Gastrocnemius medialis (tissue), 4 donors: ENCODE results near the gene CA10.

Experiments used
- POLR2A ChIP-seq, 2 donors: fragments of 450-650 bp; IDR thresholded peaks; one replicate each; pipeline ENCODE4 v1.6.1; 2017; ENCODE audit warnings: antibody characterized with exemption in 2 of 2, mild to moderate bottlenecking in 2 of 2, moderate library complexity in 2 of 2
- TF ChIP-seq, protein P1 (sequence below), 5 experiments: fragments of 450-650 bp in 3 of 5; fragments of 200-600 bp in 2 of 5; sonication (generic) in 2 of 5; IDR thresholded peaks in 4 of 5; conservative IDR thresholded peaks in 1 of 5; 1 replicate in 4 of 5; 2 replicates in 1 of 5; pipeline ENCODE4 v1.5.1; 2016 to 2019; ENCODE audit warnings: antibody characterized with exemption in 5 of 5, mild to moderate bottlenecking in 3 of 5, moderate library complexity in 3 of 5

DNA sequence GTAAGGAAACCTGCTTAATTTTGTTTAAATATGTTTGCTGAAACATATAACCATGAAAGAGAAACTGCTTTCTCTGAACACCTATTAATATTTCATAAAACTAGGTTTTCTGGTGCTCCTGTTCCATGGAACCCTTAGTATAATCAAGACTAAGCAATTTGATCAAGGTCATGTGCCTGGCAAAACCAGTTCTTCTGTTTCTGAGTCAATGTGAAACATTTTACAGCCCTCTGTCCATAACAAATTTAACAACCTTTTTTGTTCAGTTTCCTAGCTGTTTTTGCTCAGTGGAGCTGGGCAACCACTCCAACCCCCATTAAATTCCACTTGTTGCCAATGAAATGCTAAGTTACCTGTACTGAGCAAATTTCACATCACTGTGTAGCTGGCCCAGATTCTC lies 344.0 kb downstream of the CA10 start:
- TF ChIP-seq, protein P1, sequence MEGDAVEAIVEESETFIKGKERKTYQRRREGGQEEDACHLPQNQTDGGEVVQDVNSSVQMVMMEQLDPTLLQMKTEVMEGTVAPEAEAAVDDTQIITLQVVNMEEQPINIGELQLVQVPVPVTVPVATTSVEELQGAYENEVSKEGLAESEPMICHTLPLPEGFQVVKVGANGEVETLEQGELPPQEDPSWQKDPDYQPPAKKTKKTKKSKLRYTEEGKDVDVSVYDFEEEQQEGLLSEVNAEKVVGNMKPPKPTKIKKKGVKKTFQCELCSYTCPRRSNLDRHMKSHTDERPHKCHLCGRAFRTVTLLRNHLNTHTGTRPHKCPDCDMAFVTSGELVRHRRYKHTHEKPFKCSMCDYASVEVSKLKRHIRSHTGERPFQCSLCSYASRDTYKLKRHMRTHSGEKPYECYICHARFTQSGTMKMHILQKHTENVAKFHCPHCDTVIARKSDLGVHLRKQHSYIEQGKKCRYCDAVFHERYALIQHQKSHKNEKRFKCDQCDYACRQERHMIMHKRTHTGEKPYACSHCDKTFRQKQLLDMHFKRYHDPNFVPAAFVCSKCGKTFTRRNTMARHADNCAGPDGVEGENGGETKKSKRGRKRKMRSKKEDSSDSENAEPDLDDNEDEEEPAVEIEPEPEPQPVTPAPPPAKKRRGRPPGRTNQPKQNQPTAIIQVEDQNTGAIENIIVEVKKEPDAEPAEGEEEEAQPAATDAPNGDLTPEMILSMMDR (IDR thresholded peaks at IDR 0.05 in 4 of 5, conservative IDR thresholded peaks at IDR 0.05 in 1 of 5), result no peak
- no peak for TF ChIP-seq POLR2A (IDR thresholded peaks at IDR 0.05)
